ACHN (cell line): ENCODE results near the gene PHYKPL.
A peak's percentile ranks its signal among the peaks of the same experiment; 100 is the strongest.

Experiments used
- DNase-seq: peaks from one replicate; pipeline ENCODE4 v3.0.0-alpha.2; 2015
- in situ Hi-C: cut with HindIII; loops from 2 replicates; pipeline ENCODE4 v1.10.0; 2017; ENCODE audit warnings: low sequenced_read_pairs, low pct_ligation_motif_present, low pct_unique_long_range_greater_than_20kb

PHYKPL gene

DNA sequence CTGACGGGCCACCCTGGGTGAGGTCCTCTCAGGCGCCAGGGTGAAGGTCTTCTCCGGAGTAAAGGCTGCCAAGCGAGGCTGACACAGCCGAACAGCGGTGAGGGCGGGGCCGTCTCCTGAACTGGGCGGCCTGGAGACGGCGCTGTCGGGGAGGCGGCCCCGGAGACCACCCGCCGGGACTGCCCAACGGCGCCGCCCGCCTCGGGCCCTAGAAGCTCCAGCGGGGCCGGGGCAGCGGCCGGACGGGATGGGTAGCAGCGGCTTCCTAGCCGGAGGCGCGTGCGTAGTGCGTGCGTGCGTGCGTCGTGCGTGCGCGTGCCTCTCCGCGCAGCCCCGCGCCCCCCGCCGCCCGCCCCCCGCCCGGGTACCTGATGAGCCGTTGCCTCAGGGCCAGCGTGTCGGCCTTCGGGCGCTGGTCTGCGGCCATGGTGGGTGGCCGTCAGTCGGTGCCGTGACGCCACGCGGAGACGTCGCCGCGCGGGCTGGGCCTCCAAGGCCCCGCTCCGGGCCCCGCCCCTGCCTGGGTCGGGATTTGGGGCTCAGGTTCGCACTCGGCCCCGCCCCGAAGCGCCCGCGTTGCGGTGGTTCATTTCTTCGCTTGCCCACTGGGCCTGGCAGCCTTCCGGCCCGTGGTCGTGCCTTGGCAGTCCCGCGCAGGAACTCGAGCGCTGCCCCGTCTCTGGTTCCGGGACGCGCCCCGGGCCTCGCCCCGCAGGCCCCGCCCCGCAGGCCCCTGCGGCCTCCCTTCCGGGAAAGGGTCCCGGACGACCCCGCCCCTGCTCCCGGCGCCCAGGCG, at the start of gene PHYKPL:
Gene PHYKPL (minus strand): TSS at position 679 of the 796 bp plus-strand sequence. CDS start 252 bp downstream, at position 427.
- in situ Hi-C loops = no loop called here
- DNase-seq = peak; percentile 63

DNA sequence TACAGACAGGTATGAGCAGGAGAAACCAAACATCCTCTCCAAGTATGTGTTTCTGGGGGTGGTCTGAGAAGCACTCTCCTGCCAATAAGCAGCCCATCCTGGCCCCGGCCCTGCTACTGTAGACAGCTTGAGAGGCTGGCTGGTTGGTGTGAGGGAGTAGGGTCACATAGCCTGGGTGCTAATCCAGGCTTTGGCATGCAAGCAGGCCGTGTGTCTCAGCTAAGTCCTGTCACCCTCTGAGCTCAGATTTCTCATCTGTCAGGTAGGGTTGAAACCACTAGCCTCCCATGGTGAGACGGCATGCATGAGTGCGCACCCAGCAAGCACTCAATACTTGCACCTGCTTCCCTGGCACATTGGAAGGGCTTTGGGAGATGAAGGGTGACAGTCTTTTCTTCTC, 49.8 kb upstream of the PHYKPL start:
- in situ Hi-C loops = no loop called here
- DNase-seq = no peak

DNA sequence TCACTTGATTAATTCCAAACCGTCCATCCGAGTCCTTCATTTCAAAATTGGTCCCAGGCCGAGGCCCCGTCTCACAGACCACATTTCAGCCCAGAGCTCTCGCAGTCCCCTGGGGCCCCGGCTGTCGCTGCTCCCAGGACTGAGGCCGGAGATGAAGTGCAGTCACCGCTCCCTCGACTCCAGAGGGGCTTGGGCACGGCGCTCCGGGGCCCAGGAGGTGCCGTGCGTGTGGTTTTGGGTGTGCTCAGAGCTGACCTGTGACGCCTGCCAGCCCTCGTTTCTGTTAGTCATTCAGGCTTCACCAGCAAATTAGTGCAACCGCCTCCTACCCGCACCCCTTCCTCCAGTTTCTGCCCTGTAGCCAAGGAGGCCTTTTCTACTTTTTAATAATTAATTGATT, 48.7 kb upstream of the PHYKPL start:
- in situ Hi-C loops = no loop called here
- no peak for DNase-seq

DNA sequence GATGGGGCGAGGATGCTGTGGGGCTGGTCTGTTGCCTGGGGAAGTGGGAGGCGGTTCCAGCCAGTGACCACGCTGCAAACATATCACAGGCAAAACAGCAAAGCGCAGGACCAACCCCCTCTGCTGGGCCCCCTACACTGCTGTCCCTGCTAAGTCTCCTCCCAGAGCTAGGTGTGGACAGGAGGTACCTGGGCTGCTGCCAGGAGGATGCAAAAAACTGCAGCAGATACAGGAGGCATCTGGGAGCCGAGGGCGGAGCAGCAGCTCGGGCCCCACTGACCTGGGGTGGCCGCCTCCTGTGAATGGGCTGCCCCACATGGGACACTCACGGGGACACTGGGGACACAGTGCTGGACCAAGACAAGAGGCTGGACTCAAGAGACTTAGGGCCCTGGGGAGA, 48.0 kb upstream of the PHYKPL start:
- in situ Hi-C loops = no loop called here
- DNase-seq = no peak

DNA sequence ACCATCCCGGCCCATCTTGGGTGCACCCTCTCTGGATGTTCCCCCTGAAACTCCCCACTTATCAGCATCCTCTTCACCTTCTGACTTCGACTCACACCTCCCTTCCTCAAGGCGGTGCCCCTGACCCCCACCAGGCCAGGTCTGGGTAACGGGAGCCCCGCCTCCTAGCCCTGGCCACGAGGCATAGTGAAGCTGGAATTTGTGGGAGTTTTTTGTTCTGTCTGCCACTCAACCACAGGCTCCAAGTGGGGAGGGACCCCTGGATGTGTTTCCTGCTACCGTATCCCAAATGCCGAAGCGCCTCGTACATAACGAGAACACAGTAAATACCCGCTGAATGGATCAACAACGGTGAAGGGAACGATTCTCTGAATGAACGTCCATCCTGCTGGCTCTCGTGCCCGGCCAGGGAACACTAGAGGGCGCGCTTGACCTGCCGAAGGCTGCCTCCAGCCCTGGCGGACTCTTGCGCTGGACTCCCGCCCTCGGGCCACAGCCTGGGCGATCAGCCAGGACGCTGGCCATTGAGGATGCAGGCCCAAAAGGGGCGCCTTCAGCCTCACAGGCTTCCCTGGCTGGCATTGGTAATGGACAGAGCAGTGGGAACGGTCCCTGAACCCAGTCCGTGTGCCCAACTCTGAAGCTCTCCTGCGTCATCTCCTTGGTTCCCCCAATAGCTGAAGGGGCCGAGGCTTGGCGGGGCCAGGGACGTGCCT, 47.3 kb upstream of the PHYKPL start:
- peak; percentile 67 for DNase-seq
- in situ Hi-C loops = no loop called here

DNA sequence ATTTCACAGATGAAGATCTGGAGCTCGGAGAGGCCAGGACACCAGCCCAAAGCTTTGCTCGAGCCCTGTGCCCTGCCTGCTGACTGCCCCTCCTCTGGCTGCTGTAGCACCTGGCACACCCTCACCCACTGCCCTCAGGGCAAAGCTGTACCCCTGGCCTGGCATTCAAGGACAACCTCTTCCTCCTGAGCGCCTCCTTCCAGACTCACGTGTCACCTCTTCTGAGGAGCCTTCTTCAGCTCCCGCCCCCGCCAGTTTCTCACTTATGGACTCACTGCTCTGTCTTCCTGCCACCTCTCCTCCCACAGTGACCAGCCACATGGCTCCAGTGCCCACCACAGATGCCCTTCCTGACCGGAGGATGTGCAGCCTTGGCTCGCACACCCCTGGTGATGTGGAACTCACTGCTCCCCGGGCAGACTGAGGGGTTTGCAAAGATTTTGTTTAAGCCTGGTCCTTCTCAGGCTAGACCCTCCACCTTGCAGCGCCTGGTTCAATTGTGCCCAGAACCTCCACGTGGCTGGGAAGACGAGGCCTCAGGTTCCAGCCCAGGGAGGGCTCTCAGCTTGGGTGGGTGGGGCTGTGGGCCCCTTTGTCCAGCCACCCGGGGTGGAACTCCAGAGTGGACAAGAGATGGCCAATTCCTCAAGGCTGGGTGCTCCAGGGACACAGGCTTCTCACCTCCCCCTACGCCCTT, 46.6 kb upstream of the PHYKPL start:
- no peak for DNase-seq
- in situ Hi-C loops = no loop called here

DNA sequence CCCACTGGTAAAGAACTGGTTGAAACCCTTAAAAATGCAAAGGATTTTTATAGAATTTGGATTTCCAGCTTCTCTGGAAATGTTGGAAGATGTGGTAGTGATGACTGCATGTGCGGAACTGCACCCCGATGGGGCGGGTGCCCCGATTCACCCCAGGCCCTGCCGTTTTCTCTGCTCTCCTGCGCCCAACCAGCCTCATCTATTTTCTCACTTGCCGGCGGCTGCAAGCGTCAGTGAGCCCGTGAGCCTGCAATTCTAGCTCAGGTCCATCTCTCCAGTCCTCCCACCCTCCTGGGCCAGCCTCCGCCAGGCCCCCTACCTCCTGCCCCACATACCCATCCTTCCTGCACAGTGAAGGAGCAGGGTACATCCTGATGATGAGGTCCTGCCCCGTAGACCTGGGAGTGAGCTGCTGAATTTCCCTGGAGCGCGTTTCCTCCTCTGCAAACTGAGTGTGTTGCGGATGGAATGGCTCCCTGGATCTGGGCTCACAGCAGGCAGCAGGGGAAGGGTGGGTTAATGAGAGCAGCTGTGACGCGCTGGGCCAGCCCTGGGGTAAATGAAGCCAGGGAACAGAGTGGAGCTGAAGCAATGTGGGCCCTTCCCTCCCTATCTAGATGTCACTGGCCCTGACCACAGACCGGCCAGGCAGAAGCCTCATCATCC, 45.9 kb upstream of the PHYKPL start:
- no peak for DNase-seq
- in situ Hi-C loops = no loop called here

DNA sequence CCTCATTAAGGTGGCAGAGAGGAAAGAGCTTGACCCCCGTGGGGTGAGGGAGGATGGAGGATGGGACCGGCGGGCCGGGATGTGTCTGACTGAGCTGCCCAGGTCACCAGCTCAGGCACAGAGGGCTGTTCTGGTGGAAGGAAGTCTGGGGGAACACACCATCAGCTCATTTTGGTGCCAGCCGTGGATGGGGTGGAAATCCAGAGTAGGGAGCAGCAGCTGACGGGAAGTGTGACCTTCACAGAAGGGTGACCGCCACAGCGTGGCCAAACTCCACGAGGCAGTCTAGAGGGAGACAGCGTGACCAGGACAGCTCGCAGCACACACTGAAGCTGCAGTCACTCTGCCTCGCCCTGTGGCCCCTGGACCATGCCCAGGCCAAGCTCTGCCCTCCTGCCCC, 45.3 kb upstream of the PHYKPL start:
- in situ Hi-C loops = no loop called here
- no peak for DNase-seq

DNA sequence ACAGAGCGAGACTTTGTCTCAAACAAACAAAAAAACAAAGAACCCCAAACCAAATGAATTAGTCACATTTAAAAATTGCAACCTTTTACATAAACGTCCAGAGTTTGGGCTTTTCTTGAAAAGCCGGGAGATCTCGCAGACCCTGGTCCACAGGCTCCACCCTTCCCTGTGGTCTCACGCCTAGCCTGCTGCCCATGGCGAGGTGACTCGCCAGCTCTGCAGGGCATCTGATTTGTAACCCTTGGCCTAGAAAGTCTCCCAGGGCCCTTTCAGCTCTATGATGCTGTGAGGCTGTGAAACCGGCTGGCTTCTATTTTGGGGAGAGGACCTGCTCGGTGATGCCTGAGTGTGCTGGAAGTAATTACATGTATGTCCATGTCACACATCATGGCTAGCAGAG, 44.7 kb upstream of the PHYKPL start:
- in situ Hi-C loops = no loop called here
- DNase-seq = no peak

DNA sequence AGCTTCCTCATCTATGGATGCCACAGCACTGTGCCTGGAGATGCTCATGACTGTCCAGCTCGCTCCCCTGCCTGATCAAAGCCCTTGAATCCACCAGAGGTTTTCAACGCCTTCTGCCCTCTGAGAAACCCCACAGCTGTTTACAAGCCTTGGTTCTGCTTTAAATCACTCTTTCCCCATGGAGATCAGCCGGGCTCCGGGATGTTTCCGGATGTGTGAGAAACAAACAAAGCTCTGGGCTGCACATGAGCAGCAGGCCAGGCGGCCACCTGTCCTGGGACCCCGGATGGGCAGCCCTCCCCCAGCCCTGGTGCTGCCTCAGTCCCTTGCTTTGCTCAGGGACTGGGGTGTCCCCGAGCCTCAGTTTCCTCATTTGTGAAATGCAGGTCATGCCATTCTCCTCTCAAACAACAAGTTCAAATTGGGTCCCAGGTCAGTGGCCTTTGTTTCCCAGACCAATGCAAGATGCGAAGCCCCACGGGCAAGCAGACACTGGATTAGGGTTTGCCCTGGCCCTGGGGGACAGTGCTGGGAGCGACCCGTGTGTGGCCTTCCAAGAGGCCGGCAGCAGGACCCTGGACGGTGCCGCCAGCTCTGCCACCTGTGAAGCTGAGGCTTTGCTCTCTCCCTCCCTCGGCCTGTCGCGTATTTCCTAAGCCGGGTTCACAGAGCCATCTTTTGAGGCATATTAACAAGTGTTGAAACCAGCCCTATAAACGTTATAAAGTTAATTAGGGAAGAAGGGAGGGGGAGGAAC, 42.4 kb upstream of the PHYKPL start:
- in situ Hi-C loops = no loop called here
- DNase-seq = no peak

DNA sequence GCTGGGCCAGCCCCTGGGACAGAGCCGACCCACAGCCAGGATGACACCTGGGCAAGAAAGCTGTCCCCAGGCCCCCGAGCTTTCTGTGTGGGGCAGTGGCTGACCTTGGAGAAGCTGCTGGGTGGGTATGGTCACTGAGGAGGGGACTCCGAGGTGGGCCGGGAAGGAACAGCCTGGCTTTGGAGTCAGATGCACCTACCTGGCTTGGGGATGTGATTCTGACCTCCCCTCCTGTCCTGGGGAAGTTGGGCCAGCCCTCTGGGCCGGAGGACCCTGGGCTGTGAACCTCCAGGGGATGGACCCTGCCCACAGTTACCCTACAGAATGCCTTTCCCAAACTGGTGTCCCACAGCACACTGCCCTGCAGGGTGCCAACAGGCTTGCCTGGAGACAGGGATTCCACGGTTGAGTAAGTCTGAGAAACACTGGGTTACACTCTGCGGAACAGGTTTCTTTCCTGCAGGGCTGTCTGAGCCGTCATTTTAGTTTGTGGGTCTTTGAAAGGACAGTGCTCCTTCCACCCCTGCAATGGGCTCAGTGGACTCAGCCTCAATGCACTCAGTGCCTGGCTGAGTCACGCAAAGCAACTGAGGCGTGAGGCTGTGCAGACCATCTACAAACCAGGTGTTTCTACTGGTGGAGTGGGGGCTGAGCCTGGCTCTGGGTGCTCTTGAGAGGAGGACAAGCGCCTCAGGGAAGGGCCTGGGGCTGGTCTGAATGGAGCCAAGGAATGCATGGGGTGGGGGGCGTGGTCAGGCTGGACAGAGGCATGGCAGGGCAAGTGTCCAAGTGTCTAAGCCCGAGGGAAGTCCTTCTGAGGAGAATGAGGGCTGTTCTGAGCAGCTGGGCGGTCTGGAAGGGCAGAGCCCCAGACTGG, 41.3 kb upstream of the PHYKPL start:
- in situ Hi-C loops = no loop called here
- no peak for DNase-seq

DNA sequence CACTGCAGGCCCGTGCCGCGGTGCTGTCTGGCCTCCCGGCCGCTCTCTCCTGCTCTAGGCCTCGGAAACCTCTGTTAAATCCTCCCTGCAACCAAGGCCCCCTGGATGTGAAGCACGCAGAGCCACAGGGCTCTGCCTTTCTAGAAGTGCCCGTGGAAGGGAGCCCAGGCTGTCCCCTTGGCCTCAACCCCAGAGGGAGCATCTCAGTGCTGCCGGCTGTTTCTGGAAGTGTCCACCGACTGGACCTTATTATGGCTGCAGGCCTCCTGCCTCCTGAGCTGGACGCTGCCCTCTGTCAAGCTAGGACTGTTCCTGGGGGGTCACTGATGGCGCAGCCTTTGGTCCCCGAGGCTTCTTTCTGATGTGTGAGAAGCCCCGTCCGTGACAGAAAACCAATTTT, 40.4 kb upstream of the PHYKPL start:
- in situ Hi-C loops = no loop called here

DNA sequence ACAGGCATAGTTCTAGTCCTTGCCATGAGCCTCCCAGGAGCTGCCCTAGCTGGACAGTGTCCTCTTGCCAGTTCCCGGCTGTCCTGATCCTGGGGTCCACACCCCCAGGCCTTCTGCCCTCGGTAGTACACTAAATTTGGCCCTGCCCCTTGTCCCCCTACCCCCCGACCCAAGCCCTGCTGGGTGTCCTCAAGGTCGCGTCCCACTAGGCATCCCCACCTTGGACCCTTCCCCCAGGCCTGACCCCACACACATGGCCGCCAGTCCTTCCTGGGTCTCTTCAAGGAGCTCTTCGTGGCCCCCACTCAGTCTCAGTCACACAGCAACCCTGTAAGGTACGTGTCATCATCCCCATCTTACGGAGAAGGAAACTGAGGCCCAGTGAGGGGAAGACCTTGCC, 40.0 kb upstream of the PHYKPL start:
- no peak for DNase-seq
- in situ Hi-C loops = no loop called here

More for the DNA sequence above, 40.4 kb upstream of the PHYKPL start:
- no peak for DNase-seq

DNA sequence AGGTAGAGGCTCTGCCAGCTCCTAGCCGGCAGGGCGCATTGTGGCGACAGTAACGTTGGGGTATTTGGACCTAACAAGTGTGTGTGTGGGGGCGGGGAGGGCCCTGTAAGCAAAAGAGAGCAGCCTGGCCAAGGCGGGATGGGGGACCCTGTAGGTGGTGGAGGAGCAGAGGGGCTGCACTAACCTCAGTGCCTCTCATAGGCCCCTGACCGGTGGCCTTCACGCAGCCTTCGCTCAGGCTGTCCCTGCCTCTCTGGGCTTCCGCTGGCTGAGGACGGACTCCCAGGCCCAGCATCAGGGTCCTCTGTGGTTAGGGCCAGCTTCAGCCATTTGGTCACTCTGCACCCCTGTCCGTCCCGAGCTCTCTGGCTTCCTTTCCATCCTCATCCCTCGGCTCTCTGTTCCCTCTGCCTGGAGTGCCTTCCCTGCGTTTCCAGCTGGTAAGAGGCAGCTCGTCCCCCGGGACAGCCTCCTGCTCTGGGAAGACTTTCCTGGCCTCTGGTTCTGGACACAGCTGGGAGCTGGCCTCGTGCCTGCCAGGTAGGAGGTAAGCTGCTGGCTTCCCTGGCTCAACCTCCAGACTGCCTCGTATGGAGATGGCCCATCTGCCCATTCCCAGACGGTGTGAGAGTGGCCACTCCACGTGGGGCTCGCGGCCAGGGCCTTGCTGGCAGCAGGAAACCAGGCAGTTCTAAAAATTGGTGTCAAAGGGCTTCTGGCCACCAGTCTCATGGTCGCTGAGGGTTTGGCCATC, 39.3 kb upstream of the PHYKPL start:
- in situ Hi-C loops = no loop called here
- no peak for DNase-seq

DNA sequence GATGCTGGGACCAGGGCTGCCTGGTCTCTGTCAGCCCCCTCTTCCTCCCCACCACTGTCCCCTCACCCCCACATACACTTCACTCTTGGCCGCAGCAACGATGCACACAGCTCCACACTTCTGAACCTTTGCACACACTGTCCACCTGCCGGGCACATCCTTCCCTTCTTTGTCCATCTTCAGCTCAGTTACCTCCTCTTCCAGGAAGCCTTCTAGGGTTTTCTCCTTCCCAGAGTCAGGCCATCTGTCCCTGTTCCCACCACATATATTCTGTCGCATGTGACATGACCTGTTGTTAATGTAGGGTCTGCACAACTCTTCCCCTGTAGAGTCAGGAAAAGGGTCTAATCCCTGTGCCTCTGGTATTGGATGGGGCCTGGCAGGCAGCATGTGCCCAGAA, 38.6 kb upstream of the PHYKPL start:
- in situ Hi-C loops = no loop called here
- DNase-seq = no peak

DNA sequence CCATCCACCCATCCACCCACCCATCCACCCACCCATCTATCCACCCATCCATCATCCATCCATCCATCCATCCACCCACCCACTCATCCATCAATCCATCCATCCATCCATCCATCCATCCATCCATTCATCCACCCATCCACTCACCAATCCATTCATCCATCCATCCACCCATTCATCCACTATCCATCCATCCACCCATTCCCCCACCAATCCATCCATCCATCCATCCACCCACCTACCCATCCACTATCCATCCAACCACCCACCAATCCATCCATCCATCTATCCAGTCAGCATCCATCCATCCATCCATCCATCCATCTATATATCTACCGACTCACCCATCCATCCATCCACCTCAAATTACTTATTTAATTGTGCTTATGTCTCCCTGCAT, 36.9 kb upstream of the PHYKPL start:
- no peak for DNase-seq
- in situ Hi-C loops = no loop called here

DNA sequence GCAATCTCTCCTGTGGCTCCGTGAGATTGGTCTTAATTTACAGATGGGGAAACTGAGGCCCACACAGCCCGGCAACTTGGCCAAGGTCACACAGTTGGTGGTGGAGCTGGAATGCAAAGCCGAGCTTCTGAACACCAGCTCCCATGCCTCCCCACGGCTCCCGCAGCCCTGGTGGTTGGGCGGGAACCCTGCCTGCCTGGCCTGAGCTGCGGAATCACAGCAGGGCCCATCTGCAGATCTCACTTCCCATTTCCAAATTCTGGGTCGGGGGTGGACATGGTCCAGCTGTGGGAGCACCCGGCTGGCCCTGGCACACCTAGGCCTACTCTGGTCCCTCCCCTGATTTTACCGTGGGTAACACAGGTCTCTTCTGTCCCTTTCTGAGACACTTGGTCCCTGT, 35.3 kb upstream of the PHYKPL start:
- in situ Hi-C loops = no loop called here
- DNase-seq = no peak
